Measurements from ENCODE around the gene KCNE4. TPM values are rescaled to one million over a fixed set of nuclear protein-coding genes. Genes with fewer than 3 reads are reported as not detected.

Gene KCNE4
- total and polyA plus RNA-seq, 2 experiments from 2014 or later = not detected

- H3K4me3 Mint-ChIP-seq = no peak overlapping the region
These were observed 36.9 kb downstream of the KCNE4 start for GRCh38 chr2:223088866-223089265.

GRCh38 chr2:223090039-223090438 lies 38.0 kb downstream of the KCNE4 start:
- H3K4me1 Mint-ChIP-seq = peaks cover 6% of the 10 kb centered on the region; the same call in 2 of the 3 replicates
- TF ChIP-seq EZH2 (IDR thresholded peaks at IDR 0.05; ENCODE audit: low read depth, unreplicated experiment) (no peak), REST (IDR thresholded peaks at IDR 0.05; ENCODE audit: unreplicated experiment) (no peak), STAT1 (IDR thresholded peaks at IDR 0.05; ENCODE audit: unreplicated experiment) (no peak), ZNF331 (CRISPR knock-in tag; IDR thresholded peaks at IDR 0.05; ENCODE audit: low read depth) (no peak), JUNB (IDR thresholded peaks at IDR 0.05; ENCODE audit: unreplicated experiment) (no peak), POLR2AphosphoS5 (IDR thresholded peaks at IDR 0.05; ENCODE audit: low read depth) (no peak), NANOG (IDR thresholded peaks at IDR 0.05; ENCODE audit: borderline replicate concordance) (no peak)
- H4K20me1 ChIP-seq (replicated peaks; ENCODE audit: insufficient read depth) = no peaks in the 10 kb centered on the region
- peaks cover 2% of the 10 kb centered on the region for H3K27me3 Mint-ChIP-seq (ENCODE audit: insufficient read depth, low read depth, poor library complexity)
- DNase-seq (ENCODE audit: low spot score) = no peak
- no peaks in the 10 kb centered on the region for H3F3A ChIP-seq (replicated peaks; ENCODE audit: low read depth)
- no peaks in the 10 kb centered on the region for H3K36me3 Mint-ChIP-seq (ENCODE audit: low read depth)
- H3K27ac ChIP-seq (ENCODE audit: low read depth) = no peak overlapping the region
- no peaks in the 10 kb centered on the region for H3K36me3 ChIP-seq (ENCODE audit: insufficient read depth)
- H3K4me3 Mint-ChIP-seq = no peak overlapping the region
- no peak overlapping the region for H3K4me3 ChIP-seq
- no peaks in the 10 kb centered on the region; the same call in 2 of the 3 replicates for H3K9me3 Mint-ChIP-seq
- peaks cover 8% of the 10 kb centered on the region; the same call in 1 of the 2 replicates for H3K4me1 ChIP-seq (ENCODE audit: insufficient read depth)
- no peak overlapping the region for H2AFZ ChIP-seq
- ATAC-seq = no peak
- H3K4me2 ChIP-seq = no peak overlapping the region
- H3K27ac Mint-ChIP-seq = no peak overlapping the region
- no peaks in the 10 kb centered on the region for H3K79me2 ChIP-seq (replicated peaks; ENCODE audit: insufficient read depth)
- H3K27me3 ChIP-seq (ENCODE audit: insufficient read depth) = no peaks in the 10 kb centered on the region
- no peaks in the 10 kb centered on the region for H3K9me2 ChIP-seq (ENCODE audit: insufficient read depth)

More at GRCh38 chr2:223088866-223089265, 36.9 kb downstream of the KCNE4 start:
- no peak overlapping the region for H3K27ac ChIP-seq (ENCODE audit: low read depth)
- no peaks in the 10 kb centered on the region for H3K36me3 ChIP-seq (ENCODE audit: insufficient read depth)
- H3F3A ChIP-seq (replicated peaks; ENCODE audit: low read depth) = no peaks in the 10 kb centered on the region
- no peak overlapping the region for H3K4me2 ChIP-seq
- Mint-ChIP-seq H3K36me3 (ENCODE audit: low read depth) (no peaks in the 10 kb centered on the region), H3K27me3 (ENCODE audit: insufficient read depth, low read depth, poor library complexity) (peaks cover 2% of the 10 kb centered on the region), H3K9me3 (no peaks in the 10 kb centered on the region; the same call in 2 of the 3 replicates), H3K4me1 (peaks cover 8% of the 10 kb centered on the region; the same call in 2 of the 3 replicates), H3K27ac (no peak overlapping the region)
- H3K4me3 ChIP-seq = no peak overlapping the region
- no peak for TF ChIP-seq POLR2AphosphoS5 (IDR thresholded peaks at IDR 0.05; ENCODE audit: low read depth)
- ATAC-seq (no peak), DNase-seq (ENCODE audit: low spot score) (no peak)
- no peaks in the 10 kb centered on the region for H3K79me2 ChIP-seq (replicated peaks; ENCODE audit: insufficient read depth)
- H3K27me3 ChIP-seq (ENCODE audit: insufficient read depth) = no peaks in the 10 kb centered on the region
- H4K20me1 ChIP-seq (replicated peaks; ENCODE audit: insufficient read depth) = no peaks in the 10 kb centered on the region
- peaks cover 8% of the 10 kb centered on the region; the same call in 1 of the 2 replicates for H3K4me1 ChIP-seq (ENCODE audit: insufficient read depth)
- 0 out of 2 replicates have a peak overlapping the region, but pooled peaks have one; percentile 10 for H2AFZ ChIP-seq
- H3K9me2 ChIP-seq (ENCODE audit: insufficient read depth) = no peaks in the 10 kb centered on the region

Measured in GM23338 (cell line).